DND-41 (cell line): ENCODE measurements around the gene NEURL1.

ENCODE experiments used
- ATAC-seq: fragments of 200-7000 bp; cut with Tn5 transposase; 3 replicates; pipeline ENCODE4 v1.9.1; 2021; ENCODE audit warnings: low read depth; ENCODE audit not compliant: insufficient read depth
- DNase-seq: peaks from one replicate; pipeline ENCODE4 v3.0.0-alpha.2; 2020
- H2AFZ ChIP-seq: 2 replicates; pipeline ENCODE4 v1.6.0; 2012; ENCODE audit warnings: low read depth, low read length
- H3K27ac ChIP-seq: 2 replicates; pipeline ENCODE4 v1.5.1; 2012; ENCODE audit warnings: low read length, inconsistent platforms
- H3K27me3 ChIP-seq: fragments of 200-600 bp; sonication (generic); 2 replicates; pipeline ENCODE4 v1.6.0; 2012; ENCODE audit warnings: low read length, mild to moderate bottlenecking, inconsistent platforms; ENCODE audit not compliant: insufficient read depth, poor library complexity
- H3K36me3 ChIP-seq: 2 replicates; pipeline ENCODE4 v1.5.1; 2012; ENCODE audit warnings: low read length, inconsistent platforms; ENCODE audit not compliant: insufficient read depth
- H3K4me1 ChIP-seq: 2 replicates; pipeline ENCODE4 v1.5.1; 2012; ENCODE audit warnings: mild to moderate bottlenecking, low read length; ENCODE audit not compliant: insufficient read depth
- H3K4me2 ChIP-seq: 2 replicates; pipeline ENCODE4 v1.6.0; 2012; ENCODE audit warnings: mild to moderate bottlenecking, moderate library complexity, low read length, inconsistent platforms; ENCODE audit not compliant: insufficient read depth
- H3K4me3 ChIP-seq, 2 experiments: fragments of 200-600 bp in 1 of 2; shearing (Covaris generic) in 1 of 2; 2 replicates each; pipeline ENCODE4 v1.5.1; 2012 to 2016; ENCODE audit warnings: inconsistent platforms in 2 of 2, low read length in 2 of 2, mild to moderate bottlenecking in 2 of 2, low read depth in 1 of 2, moderate library complexity in 1 of 2
- H3K79me2 ChIP-seq: 2 replicates; pipeline ENCODE4 v1.6.0; 2012; ENCODE audit warnings: low read length, inconsistent platforms; ENCODE audit not compliant: insufficient read depth
- H3K9ac ChIP-seq: 2 replicates; pipeline ENCODE4 v1.6.0; 2012; ENCODE audit warnings: low read depth, mild to moderate bottlenecking, inconsistent platforms, low read length, moderate library complexity
- H3K9me3 ChIP-seq: 2 replicates; pipeline ENCODE4 v1.5.1; 2012; ENCODE audit warnings: low read length, moderate library complexity, mild to moderate bottlenecking, inconsistent platforms; ENCODE audit not compliant: insufficient read depth, severe bottlenecking
- H4K20me1 ChIP-seq: 2 replicates; pipeline ENCODE4 v1.6.0; 2012; ENCODE audit warnings: low read length; ENCODE audit not compliant: insufficient read depth
- EZH2 ChIP-seq: IDR thresholded peaks from 3 replicates; pipeline ENCODE4 v1.6.1; 2012; ENCODE audit warnings: borderline replicate concordance, low read depth, mild to moderate bottlenecking, moderate library complexity, low read length, inconsistent platforms; ENCODE audit not compliant: severe bottlenecking
- TF ChIP-seq, protein P1 (sequence below): IDR thresholded peaks from 2 replicates; pipeline ENCODE4 v1.5.1; 2012; ENCODE audit warnings: borderline replicate concordance, low read length, moderate library complexity, mild to moderate bottlenecking; ENCODE audit not compliant: poor library complexity, severe bottlenecking; ENCODE audit errors: extremely low read depth

The NEURL1 gene

DNA sequence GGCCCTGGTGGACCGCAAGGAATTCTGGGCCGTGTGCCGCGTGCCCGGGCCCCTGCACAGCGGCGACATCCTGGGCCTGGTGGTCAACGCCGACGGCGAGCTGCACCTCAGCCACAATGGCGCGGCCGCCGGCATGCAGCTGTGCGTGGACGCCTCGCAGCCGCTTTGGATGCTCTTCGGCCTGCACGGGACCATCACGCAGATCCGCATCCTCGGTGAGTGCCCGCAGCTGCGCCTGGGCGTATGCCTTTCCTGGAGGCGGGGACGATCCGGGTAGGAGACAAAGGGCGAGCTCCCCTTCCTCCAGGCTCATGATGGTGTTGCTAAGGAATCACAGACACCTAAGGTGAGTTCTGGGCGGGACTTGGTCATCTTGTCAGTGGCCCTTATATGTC lies 91.5 kb downstream of the NEURL1 start:
- TF ChIP-seq, protein P1, sequence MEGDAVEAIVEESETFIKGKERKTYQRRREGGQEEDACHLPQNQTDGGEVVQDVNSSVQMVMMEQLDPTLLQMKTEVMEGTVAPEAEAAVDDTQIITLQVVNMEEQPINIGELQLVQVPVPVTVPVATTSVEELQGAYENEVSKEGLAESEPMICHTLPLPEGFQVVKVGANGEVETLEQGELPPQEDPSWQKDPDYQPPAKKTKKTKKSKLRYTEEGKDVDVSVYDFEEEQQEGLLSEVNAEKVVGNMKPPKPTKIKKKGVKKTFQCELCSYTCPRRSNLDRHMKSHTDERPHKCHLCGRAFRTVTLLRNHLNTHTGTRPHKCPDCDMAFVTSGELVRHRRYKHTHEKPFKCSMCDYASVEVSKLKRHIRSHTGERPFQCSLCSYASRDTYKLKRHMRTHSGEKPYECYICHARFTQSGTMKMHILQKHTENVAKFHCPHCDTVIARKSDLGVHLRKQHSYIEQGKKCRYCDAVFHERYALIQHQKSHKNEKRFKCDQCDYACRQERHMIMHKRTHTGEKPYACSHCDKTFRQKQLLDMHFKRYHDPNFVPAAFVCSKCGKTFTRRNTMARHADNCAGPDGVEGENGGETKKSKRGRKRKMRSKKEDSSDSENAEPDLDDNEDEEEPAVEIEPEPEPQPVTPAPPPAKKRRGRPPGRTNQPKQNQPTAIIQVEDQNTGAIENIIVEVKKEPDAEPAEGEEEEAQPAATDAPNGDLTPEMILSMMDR: no peak
- no peak for TF ChIP-seq EZH2
- no peaks in the 10 kb centered on the region for H3K4me1 ChIP-seq
- H3K79me2 ChIP-seq: no peaks in the 10 kb centered on the region
- no peaks in the 10 kb centered on the region for H4K20me1 ChIP-seq
- no peak overlapping the region for H3K4me2 ChIP-seq
- DNase-seq (no peak), ATAC-seq (no peak)
- H3K9me3 ChIP-seq: no peaks in the 10 kb centered on the region
- no peak overlapping the region for H2AFZ ChIP-seq
- H3K27me3 ChIP-seq: peaks cover 3% of the 10 kb centered on the region
- no peaks in the 10 kb centered on the region for H3K36me3 ChIP-seq
- H3K4me3 ChIP-seq: no peak overlapping the region
- no peak overlapping the region for H3K9ac ChIP-seq
- no peak overlapping the region for H3K27ac ChIP-seq

DNA sequence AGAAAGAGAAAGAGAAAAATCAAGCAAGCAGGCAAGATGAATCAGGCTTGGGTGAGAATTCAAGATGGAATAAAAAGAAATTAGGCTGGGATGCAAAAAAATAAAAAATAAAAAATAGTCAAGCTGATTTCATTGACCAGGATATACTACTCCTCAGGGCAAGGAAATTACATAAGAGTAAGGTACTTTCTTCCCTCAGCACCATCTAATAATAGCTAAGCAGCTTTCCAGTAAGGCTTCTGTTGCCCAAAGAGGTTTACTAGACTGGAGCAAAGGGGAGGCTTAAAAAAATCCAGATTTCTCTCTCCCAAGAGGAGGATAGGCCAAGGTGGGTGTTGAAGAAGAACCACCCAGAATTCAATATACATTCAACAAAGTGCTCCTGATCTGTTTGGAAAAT lies 93.6 kb downstream of the NEURL1 start:
- H3K4me3 ChIP-seq: no peak overlapping the region
- H3K4me1 ChIP-seq: no peaks in the 10 kb centered on the region
- H3K4me2 ChIP-seq: no peak overlapping the region
- H3K27me3 ChIP-seq: no peaks in the 10 kb centered on the region
- no peak overlapping the region for H3K9ac ChIP-seq
- DNase-seq (no peak), ATAC-seq (no peak)
- TF ChIP-seq EZH2: no peak
- TF ChIP-seq, protein P1: no peak
- no peak overlapping the region for H2AFZ ChIP-seq
- H4K20me1 ChIP-seq: 0 out of 2 replicates have a peak, but pooled peaks cover 3% of the 10 kb centered on the region
- H3K9me3 ChIP-seq: no peaks in the 10 kb centered on the region
- H3K36me3 ChIP-seq: no peaks in the 10 kb centered on the region
- no peaks in the 10 kb centered on the region for H3K79me2 ChIP-seq
- no peak overlapping the region for H3K27ac ChIP-seq

DNA sequence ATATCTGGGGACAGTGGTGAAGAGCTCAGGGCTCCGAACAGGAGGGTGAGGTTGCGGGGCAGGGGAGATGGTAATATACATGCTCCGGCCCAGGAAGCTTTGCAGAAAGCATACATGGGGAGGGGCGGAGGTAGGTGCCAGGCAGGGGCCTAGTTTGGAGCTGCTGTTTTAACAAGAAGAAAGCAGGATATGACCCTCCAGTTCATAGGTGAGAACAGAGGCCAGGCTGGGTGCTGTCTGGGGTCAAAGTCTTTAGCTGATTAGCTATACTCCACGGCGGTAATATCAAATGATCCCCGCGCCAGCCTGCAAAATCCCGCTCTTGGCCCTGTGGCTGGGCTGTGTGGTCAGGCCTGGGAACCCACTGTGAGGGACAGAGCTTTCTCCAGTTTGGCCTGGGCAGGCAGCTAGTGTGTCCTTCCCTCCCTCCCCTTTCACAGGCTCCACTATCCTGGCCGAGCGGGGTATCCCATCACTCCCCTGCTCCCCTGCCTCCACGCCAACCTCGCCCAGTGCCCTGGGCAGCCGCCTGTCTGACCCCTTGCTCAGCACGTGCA lies 95.6 kb downstream of the NEURL1 start:
- H3K27ac ChIP-seq: no peak overlapping the region
- H3K9ac ChIP-seq: no peak overlapping the region
- no peak overlapping the region for H2AFZ ChIP-seq
- no peak for DNase-seq
- peaks cover 9% of the 10 kb centered on the region for H4K20me1 ChIP-seq
- ATAC-seq: no peak
- H3K4me1 ChIP-seq: no peaks in the 10 kb centered on the region
- no peaks in the 10 kb centered on the region for H3K9me3 ChIP-seq
- no peak overlapping the region for H3K4me3 ChIP-seq
- H3K27me3 ChIP-seq: no peaks in the 10 kb centered on the region
- H3K4me2 ChIP-seq: no peak overlapping the region
- no peak for TF ChIP-seq EZH2
- TF ChIP-seq, protein P1: no peak
- no peaks in the 10 kb centered on the region for H3K36me3 ChIP-seq
- H3K79me2 ChIP-seq: no peaks in the 10 kb centered on the region

DNA sequence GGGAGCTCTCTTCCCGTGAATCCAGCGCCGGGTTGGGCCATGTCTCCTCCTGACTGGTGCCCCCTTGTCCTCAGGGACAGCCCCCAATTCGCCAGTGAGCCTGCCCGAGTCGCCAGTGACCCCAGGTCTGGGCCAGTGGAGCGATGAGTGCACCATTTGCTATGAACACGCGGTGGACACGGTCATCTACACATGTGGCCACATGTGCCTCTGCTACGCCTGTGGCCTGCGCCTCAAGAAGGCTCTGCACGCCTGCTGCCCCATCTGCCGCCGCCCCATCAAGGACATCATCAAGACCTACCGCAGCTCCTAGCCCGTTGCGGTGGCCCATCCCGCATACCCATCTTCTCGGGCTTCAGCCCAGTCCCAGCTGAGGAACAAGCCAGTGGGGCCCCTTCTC lies 96.6 kb downstream of the NEURL1 start:
- H3K79me2 ChIP-seq: no peaks in the 10 kb centered on the region
- H3K4me2 ChIP-seq: no peak overlapping the region
- H3K4me3 ChIP-seq: no peak overlapping the region
- no peak for ATAC-seq
- H3K36me3 ChIP-seq: no peaks in the 10 kb centered on the region
- H2AFZ ChIP-seq: no peak overlapping the region
- no peak for TF ChIP-seq EZH2
- TF ChIP-seq, protein P1: no peak
- no peak overlapping the region for H3K9ac ChIP-seq
- H3K4me1 ChIP-seq: no peaks in the 10 kb centered on the region
- H3K27ac ChIP-seq: no peak overlapping the region
- no peaks in the 10 kb centered on the region for H3K9me3 ChIP-seq
- DNase-seq: no peak
- H4K20me1 ChIP-seq: peaks cover 9% of the 10 kb centered on the region
- no peaks in the 10 kb centered on the region for H3K27me3 ChIP-seq
